ENCODE data around the gene ZFP36L1. TPM values are rescaled to one million over a fixed set of nuclear protein-coding genes. Genes with fewer than 3 reads are reported as not detected.

The ZFP36L1 gene
- total RNA-seq, 1 donor from 2014 or later, result 1,405 TPM

- no peak for DNase-seq (ENCODE audit: extremely low spot score in 2 of 2)
- no peak for TF ChIP-seq POLR2AphosphoS5 (IDR thresholded peaks at IDR 0.05; ENCODE audit: insufficient read depth in 1 of 2, low read depth in 1 of 2)
- TF ChIP-seq CTCF (IDR thresholded peaks at IDR 0.05), result no peak
- TF ChIP-seq POLR2A (IDR thresholded peaks at IDR 0.05), result no peak
- Histone ChIP-seq H3K27ac (peak overlapping the region; percentile 75), H3K4me3 (no peak overlapping the region), H3K4me1 (peaks cover 53% of the 10 kb centered on the region), H3K27me3 (no peaks in the 10 kb centered on the region), H3K9me3 (no peaks in the 10 kb centered on the region), H3K36me3 (no peaks in the 10 kb centered on the region)
- intact Hi-C loops (cut with DNase I), result no loop called here
Measured at GRCh38 chr14:68808696-68809480, 16.0 kb upstream of the ZFP36L1 start.

GRCh38 chr14:68807987-68808386 lies 15.1 kb upstream of the ZFP36L1 start:
- intact Hi-C loops (cut with DNase I), result no loop called here
- Histone ChIP-seq H3K9me3 (no peaks in the 10 kb centered on the region), H3K36me3 (no peaks in the 10 kb centered on the region), H3K4me3 (no peak overlapping the region), H3K4me1 (peaks cover 44% of the 10 kb centered on the region), H3K27ac (peak overlapping the region; percentile 75), H3K27me3 (no peaks in the 10 kb centered on the region)
- no peak for TF ChIP-seq POLR2AphosphoS5 (IDR thresholded peaks at IDR 0.05; ENCODE audit: insufficient read depth in 1 of 2, low read depth in 1 of 2)
- no peak for TF ChIP-seq POLR2A (IDR thresholded peaks at IDR 0.05)
- TF ChIP-seq CTCF (IDR thresholded peaks at IDR 0.05), result no peak
- DNase-seq (ENCODE audit: extremely low spot score in 2 of 2), result no peak

- Histone ChIP-seq H3K27me3 (no peaks in the 10 kb centered on the region), H3K4me3 (no peak overlapping the region), H3K36me3 (no peaks in the 10 kb centered on the region), H3K27ac (peak overlapping the region; percentile 75), H3K4me1 (peaks cover 44% of the 10 kb centered on the region), H3K9me3 (no peaks in the 10 kb centered on the region)
- no peak for TF ChIP-seq POLR2A (IDR thresholded peaks at IDR 0.05)
- no peak for TF ChIP-seq CTCF (IDR thresholded peaks at IDR 0.05)
- TF ChIP-seq POLR2AphosphoS5 (IDR thresholded peaks at IDR 0.05; ENCODE audit: insufficient read depth in 1 of 2, low read depth in 1 of 2), result peak in 1 of 2 donors; percentile 54
- peak in 1 of 2 donors; percentile 86 for DNase-seq (ENCODE audit: extremely low spot score in 2 of 2)
- intact Hi-C loops (cut with DNase I), result no loop called here
Measured at GRCh38 chr14:68807148-68807600, 14.3 kb upstream of the ZFP36L1 start.

GRCh38 chr14:68806526-68807147 lies 13.8 kb upstream of the ZFP36L1 start:
- Histone ChIP-seq H3K4me3 (no peak overlapping the region), H3K36me3 (no peaks in the 10 kb centered on the region), H3K27me3 (no peaks in the 10 kb centered on the region), H3K4me1 (peaks cover 44% of the 10 kb centered on the region), H3K9me3 (no peaks in the 10 kb centered on the region), H3K27ac (peak overlapping the region; percentile 75)
- TF ChIP-seq CTCF (IDR thresholded peaks at IDR 0.05) (no peak), POLR2A (IDR thresholded peaks at IDR 0.05) (no peak), POLR2AphosphoS5 (IDR thresholded peaks at IDR 0.05; ENCODE audit: insufficient read depth in 1 of 2, low read depth in 1 of 2) (no peak)
- peak in 1 of 2 donors; percentile 72 for DNase-seq (ENCODE audit: extremely low spot score in 2 of 2)
- intact Hi-C loops (cut with DNase I), result no loop called here

- DNase-seq (ENCODE audit: extremely low spot score in 2 of 2), result no peak
- no peaks in the 10 kb centered on the region for H3K36me3 ChIP-seq
- no peak overlapping the region for H3K4me3 ChIP-seq
- intact Hi-C loops (cut with DNase I), result no loop called here
- H3K27me3 ChIP-seq, result no peaks in the 10 kb centered on the region
- no peaks in the 10 kb centered on the region for H3K9me3 ChIP-seq
- TF ChIP-seq CTCF (IDR thresholded peaks at IDR 0.05) (no peak), POLR2AphosphoS5 (IDR thresholded peaks at IDR 0.05; ENCODE audit: insufficient read depth in 1 of 2, low read depth in 1 of 2) (no peak), POLR2A (IDR thresholded peaks at IDR 0.05) (no peak)
- peaks cover 40% of the 10 kb centered on the region for H3K4me1 ChIP-seq
- peak overlapping the region; percentile 75 for H3K27ac ChIP-seq
Measured at GRCh38 chr14:68805414-68805813, 12.5 kb upstream of the ZFP36L1 start.

Measured in vagina (tissue), 2 donors.